HCT116 (cell line): Measurements from ENCODE around the gene TMEM132E. TPM values are rescaled to one million over a fixed set of nuclear protein-coding genes. Genes with fewer than 3 reads are reported as not detected.
A peak's percentile ranks its signal among the peaks of the same experiment; 100 is the strongest.

Experiments
- ATAC-seq: fragments of 200-7000 bp; cut with Tn5 transposase; 2 replicates; pipeline ENCODE4 v1.9.1; 2020; ENCODE audit warnings: mild to moderate bottlenecking, moderate library complexity
- BruUV-seq: library from RNA; stranded (reverse); fragments of 400-500 nt; replicated peaks from 2 replicates; lab custom pipeline; 2021; lab: Mats Ljungman, UMichigan
- CTCF ChIA-PET: fragments of 300-600 bp; sonication (Branson Sonifier 250); formaldehyde crosslinking; loops from one replicate; lab custom pipeline; 2021; ENCODE audit warnings: antibody characterized with exemption; lab: Charles Lee
- POLR2A ChIA-PET: fragments of 300-600, 350-600 bp; sonication (Branson Sonifier 250); formaldehyde crosslinking; loops from one replicate; lab custom pipeline; 2021; ENCODE audit warnings: antibody characterized with exemption; lab: Charles Lee
- RAD21 ChIA-PET, 2 experiments: fragments of 300-600 bp; sonication (Branson Sonifier 250); formaldehyde crosslinking; loops; one replicate each; lab custom pipeline; 2023; ENCODE audit warnings: low total read pairs in 2 of 2; ENCODE audit not compliant: uncharacterized antibody in 2 of 2, unreplicated experiment in 2 of 2, low non-redundant PET in 1 of 2; lab: Charles Lee
- DNase-seq: peaks from one replicate; pipeline ENCODE4 v3.0.0-alpha.2; 2010; ENCODE audit warnings: low read depth, low spot score
- H2AFZ ChIP-seq: fragments of 200-600 bp; shearing (Covaris generic), sonication (generic); 2 replicates; pipeline ENCODE4 v1.6.1; 2017; ENCODE audit warnings: low read depth, mixed run types, mixed read lengths, antibody characterized with exemption, low read length; ENCODE audit not compliant: poor library complexity, severe bottlenecking
- H3K27ac ChIP-seq: 2 replicates; pipeline ENCODE4 v1.5.1; 2012; ENCODE audit warnings: low read depth, low read length
- H3K27me3 ChIP-seq: fragments of 200-600 bp; sonication (generic); 2 replicates; pipeline ENCODE4 v1.6.1; 2016; ENCODE audit warnings: mixed run types, low read length, mixed read lengths; ENCODE audit not compliant: insufficient read depth
- H3K36me3 ChIP-seq, 2 experiments: fragments of 200-500 bp in 1 of 2; fragments of 200-600 bp in 1 of 2; sonication (Bioruptor generic) in 1 of 2; sonication (generic) in 1 of 2; 2 replicates each; pipeline versions ENCODE4 v1.5.1 to v1.6.1; 2014 to 2016; ENCODE audit warnings: low read length in 2 of 2, inconsistent platforms in 1 of 2, mixed read lengths in 1 of 2, mixed run types in 1 of 2; ENCODE audit not compliant: insufficient read depth in 2 of 2, control insufficient read depth in 1 of 2
- H3K4me1 ChIP-seq, 2 experiments: fragments of 200-600 bp in 1 of 2; sonication (generic) in 1 of 2; 2 replicates each; pipeline versions ENCODE4 v1.5.1 to v1.6.1; 2012 to 2017; ENCODE audit warnings: low read length in 2 of 2, inconsistent platforms in 1 of 2, mild to moderate bottlenecking in 1 of 2, mixed read lengths in 1 of 2, mixed run types in 1 of 2, moderate library complexity in 1 of 2; ENCODE audit not compliant: insufficient read depth in 2 of 2, control insufficient read depth in 1 of 2
- H3K4me2 ChIP-seq: fragments of 200-600 bp; sonication (generic); 2 replicates; pipeline ENCODE4 v1.6.1; 2017; ENCODE audit warnings: mixed run types, low read length, mixed read lengths
- H3K4me3 ChIP-seq, 2 experiments: fragments of 200-600 bp in 1 of 2; sonication (generic) in 1 of 2; replicated peaks in 1 of 2; 2 replicates each; pipeline ENCODE4 v1.5.1; 2011 to 2016; ENCODE audit warnings: low read length in 2 of 2, control low read depth in 1 of 2, low read depth in 1 of 2, mild to moderate bottlenecking in 1 of 2, mixed read lengths in 1 of 2, mixed run types in 1 of 2
- H3K79me2 ChIP-seq: fragments of 200-600 bp; sonication (generic); 2 replicates; pipeline ENCODE4 v1.6.1; 2017; ENCODE audit warnings: mild to moderate bottlenecking, mixed run types, low read length, moderate library complexity, mixed read lengths; ENCODE audit not compliant: insufficient read depth
- H3K9ac ChIP-seq: fragments of 200-600 bp; sonication (generic); 2 replicates; pipeline ENCODE4 v1.6.1; 2016; ENCODE audit warnings: low read length, mixed read lengths
- H3K9me2 ChIP-seq: fragments of 200-600 bp; sonication (generic), shearing (Covaris generic); 2 replicates; pipeline ENCODE4 v1.6.1; 2017; ENCODE audit warnings: mixed run types, mild to moderate bottlenecking, moderate library complexity; ENCODE audit not compliant: insufficient read depth
- H3K9me3 ChIP-seq, 2 experiments: fragments of 200-500 bp in 1 of 2; fragments of 200-600 bp in 1 of 2; sonication (Bioruptor generic) in 1 of 2; sonication (generic) in 1 of 2; 2 replicates each; pipeline ENCODE4 v1.6.1; 2014 to 2017; ENCODE audit warnings: low read length in 2 of 2, mixed read lengths in 2 of 2, inconsistent platforms in 1 of 2, low read depth in 1 of 2, mild to moderate bottlenecking in 1 of 2, mixed run types in 1 of 2, moderate library complexity in 1 of 2; ENCODE audit not compliant: control insufficient read depth in 1 of 2, insufficient read depth in 1 of 2
- H4K20me1 ChIP-seq: fragments of 200-600 bp; sonication (generic), shearing (Covaris generic); 2 replicates; pipeline ENCODE4 v1.6.1; 2017; ENCODE audit warnings: mixed run types, mild to moderate bottlenecking, moderate library complexity; ENCODE audit not compliant: insufficient read depth
- ATF3 ChIP-seq: IDR thresholded peaks from 2 replicates; pipeline ENCODE4 v1.6.1; 2012
- CBX3 ChIP-seq: IDR thresholded peaks from 2 replicates; pipeline ENCODE4 v1.6.1; 2012; ENCODE audit warnings: low read depth
- CEBPB ChIP-seq: IDR thresholded peaks from 2 replicates; pipeline ENCODE4 v1.6.1; 2012; ENCODE audit warnings: low read depth
- CTCF ChIP-seq, 3 experiments: fragments of 200-600 bp in 1 of 3; sonication (generic) in 1 of 3; IDR thresholded peaks in 2 of 3; conservative IDR thresholded peaks in 1 of 3; 2 replicates each; pipeline ENCODE4 v1.5.1; 2012 to 2017; ENCODE audit warnings: low read depth in 2 of 3, low read length in 2 of 3, antibody characterized with exemption in 1 of 3, borderline replicate concordance in 1 of 3, control low read depth in 1 of 3, mild to moderate bottlenecking in 1 of 3, mixed read lengths in 1 of 3, mixed run types in 1 of 3, moderate library complexity in 1 of 3; ENCODE audit not compliant: insufficient read depth in 1 of 3
- EZH2phosphoT487 ChIP-seq: fragments of 200-600 bp; IDR thresholded peaks from 2 replicates; pipeline ENCODE4 v1.6.1; 2018; ENCODE audit warnings: antibody characterized with exemption, borderline replicate concordance
- FOSL1 ChIP-seq: IDR thresholded peaks from 2 replicates; pipeline ENCODE4 v1.6.1; 2012; ENCODE audit warnings: low read depth
- JUND ChIP-seq: IDR thresholded peaks from 2 replicates; pipeline ENCODE4 v1.6.1; 2012
- POLR2A ChIP-seq: IDR thresholded peaks from 2 replicates; pipeline ENCODE4 v1.7.0; 2011; ENCODE audit warnings: borderline replicate concordance; ENCODE audit not compliant: insufficient read depth, insufficient read length; ENCODE audit errors: extremely low read depth
- POLR2AphosphoS5 ChIP-seq: IDR thresholded peaks from 2 replicates; pipeline ENCODE4 v1.6.1; 2011; ENCODE audit warnings: mild to moderate bottlenecking, low read depth, low read length, moderate library complexity
- RAD21 ChIP-seq: IDR thresholded peaks from 2 replicates; pipeline ENCODE4 v1.6.1; 2012; ENCODE audit warnings: low read depth, mild to moderate bottlenecking
- SP1 ChIP-seq: IDR thresholded peaks from 2 replicates; pipeline ENCODE4 v1.6.1; 2012; ENCODE audit warnings: low read depth
- TCF7L2 ChIP-seq: IDR thresholded peaks from 2 replicates; pipeline ENCODE4 v1.7.0; 2011; ENCODE audit warnings: borderline replicate concordance, inconsistent platforms; ENCODE audit not compliant: insufficient read depth, insufficient read length; ENCODE audit errors: extremely low read depth
- YY1 ChIP-seq: IDR thresholded peaks from 2 replicates; pipeline ENCODE4 v1.6.1; 2011; ENCODE audit warnings: low read length, low read depth, moderate library complexity, mild to moderate bottlenecking; ENCODE audit not compliant: insufficient replicate concordance; ENCODE audit errors: extremely low read depth
- ZFX ChIP-seq: fragments of 450-650 bp; IDR thresholded peaks from 2 replicates; pipeline ENCODE4 v1.6.1; 2017
- intact Hi-C: fragments of 100-400 bp; cut with micrococcal nuclease; formaldehyde crosslinking; loops from 2 replicates; pipeline ENCODE4 v1.10.0; 2022
- total RNA-seq: library from RNA; stranded (reverse); gene quantifications from one replicate; pipeline ENCODE4 v1.2.1, GENCODE V29; 2021; ENCODE audit not compliant: unreplicated experiment

TMEM132E gene
- total RNA-seq, 1 experiment from 2014 or later: not detected

- H3K9me2 ChIP-seq: no peaks in the 10 kb centered on the region
- intact Hi-C loops: loop anchor here (10.0 kb wide), 1 partner anchor 1205 kb away; no protein-coding TSS in a partner anchor
- DNase-seq: no peak
- RAD21 ChIA-PET: no interaction called here
- no peak for ATAC-seq
- peaks cover 35% of the 10 kb centered on the region for H3K27me3 ChIP-seq
- H2AFZ ChIP-seq: no peak overlapping the region
- H3K79me2 ChIP-seq: no peaks in the 10 kb centered on the region
- H3K27ac ChIP-seq: no peak overlapping the region
- H4K20me1 ChIP-seq: no peaks in the 10 kb centered on the region
- no peaks in the 10 kb centered on the region for H3K9me3 ChIP-seq
- TF ChIP-seq JUND: no peak
- no peak for TF ChIP-seq YY1
- no peak for TF ChIP-seq ATF3
- TF ChIP-seq CEBPB: no peak
- TF ChIP-seq RAD21: no peak
- no peak for TF ChIP-seq TCF7L2
- no peak overlapping the region for H3K4me3 ChIP-seq
- CTCF ChIA-PET: no interaction called here
- POLR2A ChIA-PET: no interaction called here
- no peaks in the 10 kb centered on the region for H3K4me1 ChIP-seq
- no peaks in the 10 kb centered on the region for H3K36me3 ChIP-seq
- BruUV-seq: no TSS peak
- no peak overlapping the region for H3K4me2 ChIP-seq
- no peak overlapping the region for H3K9ac ChIP-seq
Measured at GRCh38 chr17:34539881-34540280, 39.5 kb upstream of the TMEM132E start.

GRCh38 chr17:34542700-34543336 is 36.6 kb upstream of the TMEM132E start:
- no TSS peak for BruUV-seq
- Histone ChIP-seq H3K9me2 (no peaks in the 10 kb centered on the region), H4K20me1 (no peaks in the 10 kb centered on the region), H2AFZ (no peak overlapping the region), H3K9ac (no peak overlapping the region), H3K4me2 (no peak overlapping the region), H3K4me1 (no peaks in the 10 kb centered on the region), H3K9me3 (no peaks in the 10 kb centered on the region), H3K27me3 (peaks cover 35% of the 10 kb centered on the region), H3K36me3 (no peaks in the 10 kb centered on the region), H3K4me3 (no peak overlapping the region)
- RAD21 ChIA-PET: interaction anchor here in 1 of 2 experiments (0.7 kb wide), 1 partner anchor 95 kb away, joined by 3 read pairs; no protein-coding TSS in a partner anchor
- DNase-seq: no peak
- POLR2A ChIA-PET: no interaction called here
- peak; percentile 73 for ATAC-seq
- CTCF ChIA-PET: interaction anchor here (0.5 to 2.1 kb wide), 22 partner anchors 9 to 1205 kb away, joined by 3 to 20 read pairs (median 4); partner anchors contain the start of gene LIG3
- peak; percentile 70 to 99 (median 90) for TF ChIP-seq CTCF (IDR thresholded peaks at IDR 0.05 in 2 of 3, conservative IDR thresholded peaks at IDR 0.05 in 1 of 3; ENCODE audit: borderline replicate concordance in 1 of 3, insufficient read depth in 1 of 3, low read depth in 2 of 3, low read length in 2 of 3)
- TF ChIP-seq ATF3: no peak
- TF ChIP-seq TCF7L2: no peak
- no peak for TF ChIP-seq CBX3
- no peak for TF ChIP-seq POLR2AphosphoS5
- TF ChIP-seq FOSL1: no peak
- TF ChIP-seq ZFX: no peak
- TF ChIP-seq SP1: no peak
- no peak for TF ChIP-seq EZH2phosphoT487
- peak; percentile 74 for TF ChIP-seq RAD21
- TF ChIP-seq YY1: no peak
- TF ChIP-seq JUND: no peak
- no peak for TF ChIP-seq POLR2A
- TF ChIP-seq CEBPB: no peak
- TF ChIP-seq, all 23 proteins: peak for 2
- Histone ChIP-seq H3K27ac (no peak overlapping the region), H3K79me2 (no peaks in the 10 kb centered on the region)
- intact Hi-C loops: loop anchor here (2.0 to 10.0 kb wide), 4 partner anchors 96 to 1202 kb away; partner anchors contain the start of gene RAD51D
